SH-SY5Y (cell line): Measurements from ENCODE around the gene AAK1.

Experiments
- GATA2 ChIP-seq: IDR thresholded peaks from 2 replicates; pipeline ENCODE4 v1.6.1; 2011; ENCODE audit warnings: mild to moderate bottlenecking, low read depth, low read length
- GATA3 ChIP-seq: IDR thresholded peaks from 2 replicates; pipeline ENCODE4 v1.6.1; 2011; ENCODE audit warnings: low read depth, mild to moderate bottlenecking, low read length, moderate library complexity

DNA sequence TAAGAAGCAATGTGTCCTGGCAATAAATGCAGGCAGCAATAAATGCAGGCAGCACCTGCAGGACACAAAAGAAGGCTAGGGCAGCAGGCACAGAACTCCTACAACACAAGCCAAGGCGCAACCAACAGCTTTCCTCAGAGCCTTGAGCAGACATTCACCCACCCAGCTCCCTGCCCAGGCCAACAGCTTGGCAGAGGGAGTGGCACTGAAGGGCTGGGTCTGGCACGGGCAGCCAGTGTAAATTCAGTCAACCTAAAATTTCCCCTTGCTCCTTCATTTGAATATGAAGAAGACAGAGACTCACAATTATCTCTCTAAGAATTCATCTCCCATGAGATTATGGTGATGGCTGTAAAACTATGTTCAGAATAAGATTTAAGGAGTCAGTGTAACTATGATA lies 35.4 kb downstream of the AAK1 start:
- TF ChIP-seq GATA2 (no peak), GATA3 (no peak)
